GM15510 (cell line): ENCODE results near the gene SMIM13.

Experiments used
- POLR2A ChIP-seq: IDR thresholded peaks from 3 replicates; pipeline ENCODE4 v1.6.1; 2011; ENCODE audit warnings: borderline replicate concordance; ENCODE audit not compliant: insufficient read length; ENCODE audit errors: extremely low read depth

Gene SMIM13

DNA sequence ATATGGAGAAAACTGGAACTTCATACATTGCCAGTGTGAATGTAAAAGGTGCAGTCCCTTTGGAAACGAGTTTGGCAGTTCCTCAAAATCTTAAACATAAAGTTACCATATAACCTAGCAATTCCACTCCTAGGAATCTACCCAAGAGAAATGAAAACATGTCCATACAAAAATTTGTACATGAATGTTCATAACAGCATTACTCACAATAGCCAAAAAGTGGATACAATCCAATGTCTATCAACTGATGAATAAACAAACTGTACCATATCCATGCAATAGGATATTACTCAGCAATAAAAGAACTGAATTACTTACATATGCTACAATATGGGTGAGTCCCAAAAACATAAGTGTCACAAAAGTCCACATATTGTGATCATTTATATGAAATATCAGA lies 66.6 kb downstream of the SMIM13 start:
- TF ChIP-seq POLR2A: no peak

DNA sequence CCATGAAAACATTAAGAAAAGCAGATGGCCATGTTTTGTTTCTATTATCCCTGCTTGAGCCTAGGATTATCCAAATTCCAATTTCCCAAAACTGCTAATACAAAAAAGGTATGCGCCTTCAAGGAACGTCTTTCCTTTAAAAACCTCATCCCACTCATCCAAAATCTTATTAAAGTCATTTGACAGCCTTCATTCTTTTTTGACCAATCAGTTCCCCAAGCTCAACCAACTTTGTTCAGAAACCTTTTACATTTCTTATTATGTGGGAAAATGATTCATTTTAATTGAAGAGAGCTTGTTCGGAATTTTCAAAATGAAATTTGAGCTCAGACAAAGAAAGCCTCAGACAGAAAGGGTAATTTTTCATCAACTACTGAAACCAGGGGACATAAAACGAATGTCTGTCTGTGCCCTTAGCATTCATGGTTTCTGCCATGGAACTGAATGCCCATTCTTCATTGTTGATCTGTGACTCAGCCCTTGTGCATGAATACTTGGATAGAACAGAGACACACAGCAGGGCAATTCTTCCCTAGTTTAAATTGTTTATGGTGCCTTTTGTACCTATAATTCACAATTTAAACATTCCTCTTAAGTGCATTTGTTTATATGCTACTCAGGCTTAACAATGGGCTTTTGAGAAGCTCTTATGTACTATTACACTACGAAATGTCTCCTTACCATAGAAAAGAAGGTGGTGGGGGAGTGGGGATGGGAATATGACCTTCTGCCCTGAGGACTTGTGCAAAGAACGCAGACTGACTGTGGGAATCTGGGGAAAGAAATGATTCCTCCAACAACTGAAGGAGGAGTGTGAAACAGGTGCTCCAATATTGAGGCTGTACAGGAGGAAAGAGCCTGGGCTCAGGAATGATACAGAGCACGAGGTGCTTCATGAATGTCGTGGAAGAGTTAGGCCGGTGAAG lies 67.7 kb downstream of the SMIM13 start:
- no peak for TF ChIP-seq POLR2A

DNA sequence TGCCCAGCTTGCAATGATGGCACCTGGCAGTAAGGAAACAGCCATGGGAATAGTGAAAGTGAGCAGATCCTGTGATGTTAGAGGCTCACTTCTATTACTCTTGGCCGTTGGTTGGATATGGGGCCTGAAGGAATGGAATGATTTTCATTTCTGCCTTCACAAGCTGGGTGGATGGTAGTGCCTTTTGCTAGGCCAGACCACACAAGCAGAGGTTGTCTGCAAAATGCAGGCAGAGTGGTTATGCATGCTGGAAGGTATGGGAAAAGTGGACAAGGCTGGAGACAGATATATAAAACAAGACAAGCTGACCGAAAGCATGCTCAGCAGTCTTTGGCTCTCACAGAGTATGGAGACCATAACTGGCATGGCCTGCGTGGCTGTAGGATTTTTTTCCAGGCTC lies 68.6 kb downstream of the SMIM13 start:
- no peak for TF ChIP-seq POLR2A

DNA sequence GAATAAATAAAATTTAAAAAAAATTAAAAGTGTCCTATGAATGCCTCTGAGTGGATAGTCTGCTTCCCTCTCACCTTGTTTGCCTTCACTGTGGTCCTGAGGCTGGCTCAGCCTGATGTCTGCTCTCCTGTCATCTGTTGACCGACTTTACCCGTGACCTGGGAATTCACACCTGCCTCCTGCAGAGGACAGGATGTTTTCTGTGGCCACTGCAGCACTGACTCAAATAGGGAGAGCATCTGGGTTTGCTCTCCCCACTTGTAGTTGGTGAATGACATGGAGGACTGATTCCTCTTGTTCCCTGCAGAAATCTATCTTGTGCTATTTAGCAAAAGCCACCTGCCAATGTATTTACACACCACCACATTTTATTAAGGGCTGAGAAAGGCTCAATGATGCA lies 70.3 kb downstream of the SMIM13 start:
- no peak for TF ChIP-seq POLR2A

DNA sequence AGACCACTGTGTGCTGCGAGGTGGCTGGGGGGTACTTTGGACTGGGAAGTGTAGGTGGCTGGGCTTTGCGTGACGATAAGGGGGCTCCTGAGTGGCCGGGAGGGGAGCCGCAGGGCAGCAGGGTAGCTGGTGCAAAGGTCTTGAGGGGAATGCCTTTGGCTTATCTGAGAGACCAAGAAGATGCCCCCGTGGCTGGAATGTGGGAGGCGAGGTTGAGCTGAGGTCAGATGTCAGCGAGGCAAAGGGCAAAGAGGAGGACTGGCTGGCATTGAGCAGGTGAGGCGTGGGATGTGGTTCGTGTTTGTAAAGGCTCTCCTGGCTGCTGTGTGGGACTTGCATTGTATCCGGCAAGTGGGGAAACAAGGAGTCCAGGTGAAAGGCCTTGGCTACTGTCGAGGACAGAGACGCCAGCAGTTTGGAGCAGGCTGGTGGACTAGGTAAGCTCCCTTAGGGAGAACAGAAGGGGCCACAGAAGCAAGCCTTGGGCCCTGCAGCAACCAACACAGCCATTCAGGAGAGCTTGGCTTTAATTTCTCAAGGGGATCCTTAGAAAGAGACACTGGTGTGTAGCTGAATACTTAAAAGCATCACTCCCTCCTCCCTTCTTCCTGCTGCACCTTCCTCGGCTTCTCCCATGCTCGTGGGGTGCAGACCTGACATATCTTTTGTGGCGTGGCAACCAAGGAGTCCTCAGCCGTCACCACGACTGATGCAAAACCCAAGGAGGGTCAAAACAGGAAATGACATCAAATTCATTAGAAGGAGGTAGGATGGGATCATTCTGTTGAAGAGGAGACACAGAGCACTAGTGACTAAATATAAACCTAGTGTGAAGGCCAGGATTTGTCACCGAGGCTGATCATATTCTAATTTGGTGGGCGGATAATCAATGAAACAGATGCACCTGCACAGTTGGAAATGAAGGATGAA lies 71.3 kb downstream of the SMIM13 start:
- no peak for TF ChIP-seq POLR2A

DNA sequence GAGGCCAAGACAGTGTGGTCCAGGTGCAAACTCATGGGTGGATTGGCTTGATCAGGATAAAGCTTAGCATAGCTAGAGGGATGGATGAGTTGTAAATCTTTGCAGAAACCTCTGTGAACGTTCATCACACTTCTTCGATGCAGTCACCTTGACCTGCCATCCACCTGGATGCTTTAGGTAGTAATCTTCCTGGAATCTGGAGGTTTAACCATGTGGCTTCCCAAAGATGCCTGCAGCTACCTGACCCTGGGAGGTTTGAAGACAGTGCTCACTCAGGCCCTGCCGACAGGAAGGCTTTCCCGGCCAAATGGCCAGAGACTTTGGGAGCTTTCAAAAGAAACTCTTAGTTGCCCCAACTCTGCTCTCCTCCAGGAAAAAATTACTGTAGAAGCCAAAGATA lies 73.3 kb downstream of the SMIM13 start:
- TF ChIP-seq POLR2A: no peak

DNA sequence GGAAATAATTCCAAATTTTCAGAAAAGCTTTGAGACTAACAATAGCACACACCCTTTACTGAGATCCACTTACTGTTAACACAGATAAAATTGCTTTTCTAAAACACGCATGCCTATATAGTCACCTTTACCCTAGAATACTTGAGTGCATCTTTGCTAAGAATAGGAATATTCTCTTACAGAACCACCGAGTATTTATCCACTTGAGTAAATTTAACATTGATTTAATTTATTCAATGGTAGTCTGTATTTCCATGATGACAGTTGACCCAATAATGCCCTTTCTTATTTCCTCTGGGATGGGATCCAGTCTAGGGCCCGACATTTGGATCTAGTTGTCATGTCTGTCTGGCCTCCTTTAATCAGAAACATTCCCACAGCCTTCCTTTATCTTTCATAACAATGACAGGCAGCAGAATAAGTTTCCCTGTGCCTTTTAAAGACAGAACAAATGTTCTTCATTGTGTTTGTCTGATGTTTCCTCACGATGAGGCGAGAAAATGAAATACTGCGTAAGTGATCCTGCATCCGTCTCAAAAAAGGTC lies 74.5 kb downstream of the SMIM13 start:
- TF ChIP-seq POLR2A: no peak

DNA sequence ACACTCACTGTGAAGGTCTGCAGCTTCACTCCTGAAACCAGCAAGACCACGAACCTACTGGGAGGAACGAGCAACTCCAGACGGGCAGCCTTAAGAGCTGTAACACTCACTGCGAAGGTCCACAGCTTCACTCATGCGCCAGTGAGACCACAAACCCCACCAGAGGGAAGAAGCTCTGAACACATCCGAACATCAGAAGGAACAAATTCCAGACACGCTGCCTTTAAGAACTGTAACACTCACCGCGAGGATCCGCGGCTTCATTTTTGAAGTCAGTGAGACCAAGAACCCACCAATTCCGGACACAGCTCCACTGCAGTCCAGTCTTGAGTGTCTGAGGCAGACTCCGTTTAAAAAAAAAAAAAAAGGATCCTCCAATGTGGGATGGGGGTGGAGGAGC lies 78.3 kb downstream of the SMIM13 start:
- no peak for TF ChIP-seq POLR2A

DNA sequence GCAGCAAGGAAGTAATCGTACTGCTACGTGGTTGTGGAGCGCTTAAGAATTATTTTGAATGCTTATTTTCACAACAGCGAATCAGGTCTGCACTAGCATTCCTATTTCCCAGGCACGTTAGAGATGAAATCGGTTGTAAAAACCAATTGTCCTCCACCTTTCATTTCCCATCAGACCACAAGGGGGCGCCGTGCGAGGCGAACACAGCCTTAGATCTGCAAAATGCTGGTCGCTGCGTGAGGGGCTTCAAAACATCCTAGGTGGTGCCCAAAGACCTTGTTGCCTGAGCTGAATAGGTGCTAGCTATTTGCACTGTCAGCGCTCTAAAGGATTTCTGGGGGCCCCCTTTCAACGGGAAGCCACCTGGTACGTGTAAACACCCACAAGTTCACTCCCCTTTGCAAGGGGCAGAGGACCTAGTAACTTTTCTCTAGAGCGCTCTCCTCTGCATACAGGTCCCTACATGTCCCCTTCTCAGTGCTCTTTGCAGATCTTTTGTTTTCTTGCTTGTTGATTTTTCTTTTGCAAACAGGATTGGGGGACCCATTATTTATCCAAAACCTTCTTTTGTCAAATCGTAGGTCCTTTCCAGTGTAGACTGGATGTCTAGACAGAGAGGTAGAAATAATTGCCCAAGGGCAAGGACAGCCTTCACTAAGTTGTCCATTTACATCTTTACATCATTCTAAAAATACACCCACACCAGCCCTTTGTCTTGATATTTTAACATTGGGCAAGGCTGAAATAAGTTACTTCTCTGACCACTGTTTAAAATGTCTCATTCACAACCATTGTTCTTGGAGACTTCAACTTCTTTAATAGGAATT lies 79.1 kb downstream of the SMIM13 start:
- TF ChIP-seq POLR2A: no peak

DNA sequence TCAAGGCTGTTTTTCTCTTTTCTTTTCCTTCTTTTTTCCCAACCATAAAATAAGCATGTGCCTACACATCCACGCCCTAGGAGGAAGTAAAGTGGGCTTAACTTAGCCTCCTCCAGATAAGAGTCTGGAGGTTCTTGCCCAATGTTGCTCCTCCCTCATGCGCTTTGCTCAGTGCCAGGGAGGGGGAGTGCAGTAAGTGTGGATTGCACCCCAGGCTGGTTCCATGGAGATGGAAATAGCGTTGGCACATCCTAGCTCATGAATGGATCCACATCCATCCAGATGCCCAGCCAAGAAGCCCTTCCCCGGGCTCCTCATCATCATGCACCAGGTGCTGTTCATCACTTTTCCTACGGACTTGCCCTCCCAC lies 80.6 kb downstream of the SMIM13 start:
- TF ChIP-seq POLR2A: no peak

DNA sequence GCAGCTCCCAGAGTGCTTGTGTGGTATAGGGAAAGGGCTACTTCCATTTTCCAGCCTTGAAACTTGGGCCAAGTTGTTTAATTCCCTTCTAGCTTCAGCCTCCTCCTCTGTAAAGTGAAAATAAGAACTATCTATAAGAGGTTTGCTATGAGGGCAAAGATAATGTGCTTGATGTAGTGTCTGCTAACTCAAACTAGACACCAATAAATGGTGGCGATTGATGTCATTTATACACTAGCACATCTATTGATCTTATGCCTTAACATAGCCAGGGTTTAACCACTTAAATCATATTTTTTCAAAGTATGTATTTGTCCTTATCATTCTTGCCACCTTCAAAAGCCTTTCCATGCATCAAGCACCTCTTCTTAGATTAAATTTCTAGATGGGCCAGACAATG lies 83.6 kb downstream of the SMIM13 start:
- TF ChIP-seq POLR2A: no peak

DNA sequence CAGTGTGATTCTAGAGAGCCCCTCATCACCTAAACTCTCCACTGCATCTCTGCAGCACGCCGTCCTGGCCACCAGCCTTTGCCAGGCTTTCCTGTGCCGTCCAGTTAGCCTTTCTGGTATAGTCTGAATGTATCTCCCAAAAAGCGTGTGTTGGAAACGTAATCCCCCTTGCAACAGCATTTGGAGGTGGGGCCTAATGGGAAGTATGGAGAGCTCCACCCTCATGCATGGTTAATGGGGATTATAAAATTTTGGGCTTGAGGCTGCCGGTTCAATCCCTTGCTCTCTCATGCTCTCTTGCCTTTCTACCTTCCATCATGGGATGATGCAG lies 85.4 kb downstream of the SMIM13 start:
- TF ChIP-seq POLR2A: no peak

DNA sequence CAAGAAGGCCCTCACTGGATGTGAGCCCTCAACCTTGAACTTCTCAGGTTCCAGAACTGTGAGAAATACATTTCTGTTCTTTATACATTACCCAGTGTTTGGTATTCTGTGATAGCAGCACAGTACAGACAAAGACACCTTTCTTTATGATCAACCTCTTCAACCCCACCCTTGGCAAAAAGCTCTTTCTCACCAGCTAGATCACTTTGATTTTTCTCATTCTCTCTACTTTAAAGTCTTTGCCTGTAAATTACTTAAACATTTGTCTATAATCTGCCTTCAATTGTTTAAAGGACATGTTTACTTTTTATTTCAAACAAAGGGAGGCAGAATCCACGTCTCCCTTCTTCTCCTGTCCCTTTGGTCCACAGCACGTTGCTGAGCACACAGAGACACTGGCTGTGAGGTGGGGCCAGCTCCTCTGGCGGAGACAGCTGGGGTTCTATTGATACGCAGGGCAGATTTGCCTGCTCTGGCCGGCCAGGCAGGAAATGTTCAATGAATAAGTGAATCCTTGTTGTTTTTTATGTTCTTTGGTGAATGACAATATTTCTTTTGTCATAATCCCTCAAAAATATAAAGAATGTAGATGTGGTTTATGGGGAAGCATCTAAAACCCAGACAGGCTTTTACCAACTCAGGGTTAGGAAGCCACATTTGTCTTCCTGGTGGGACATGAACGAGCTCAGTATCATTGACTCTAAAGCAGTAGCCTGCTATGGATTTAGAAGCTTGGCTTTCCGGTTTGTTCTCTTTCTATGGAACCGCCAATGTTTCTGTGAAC lies 86.0 kb downstream of the SMIM13 start:
- no peak for TF ChIP-seq POLR2A
